Activated naive CD4-positive, alpha-beta T cell treated with anti-CD3 and anti-CD28 coated beads for 36 hours (primary cell): ENCODE results near the gene AAGAB. TPM values are rescaled to one million over a fixed set of nuclear protein-coding genes. Genes with fewer than 3 reads are reported as not detected.
"Not testable (repeated sequence)": the region's sequence is repeated elsewhere in the genome, so short reads cannot be mapped to it uniquely, and the experiment has no call there.

Experiments used
- CTCF ChIA-PET: fragments of 350-600 bp; sonication (Branson Sonifier 250); formaldehyde crosslinking; loops from one replicate; lab custom pipeline; 2021; ENCODE audit warnings: antibody characterized with exemption; lab: Charles Lee
- DNase-seq: peaks from one replicate; pipeline ENCODE4 v3.0.0-alpha.2; 2020
- H3K27ac Mint-ChIP-seq: one replicate; pipeline ENCODE4 v1.8.0; 2021; ENCODE audit warnings: mild to moderate bottlenecking, mixed read lengths
- H3K27me3 Mint-ChIP-seq: one replicate; pipeline ENCODE4 v1.8.0; 2021; ENCODE audit warnings: low read depth, mixed read lengths
- H3K36me3 Mint-ChIP-seq: one replicate; pipeline ENCODE4 v1.8.0; 2021; ENCODE audit warnings: low read depth, mixed read lengths
- H3K4me1 Mint-ChIP-seq: one replicate; pipeline ENCODE4 v1.8.0; 2021; ENCODE audit warnings: low read depth, mixed read lengths
- H3K4me3 Mint-ChIP-seq: one replicate; pipeline ENCODE4 v1.8.0; 2021; ENCODE audit warnings: mild to moderate bottlenecking, moderate library complexity, mixed read lengths
- H3K9me3 Mint-ChIP-seq: one replicate; pipeline ENCODE4 v1.8.0; 2021; ENCODE audit warnings: mixed read lengths
- intact Hi-C: fragments of 100-400 bp; cut with micrococcal nuclease; formaldehyde crosslinking; loops from one replicate; pipeline ENCODE4 v1.15.1; 2023
- total RNA-seq, 2 experiments: library from RNA; stranded (reverse); gene quantifications; one replicate each; pipeline ENCODE4 v1.2.3, GENCODE V29; 2021

AAGAB gene
- total RNA-seq, 2 experiments from 2014 or later, result 47.2 to 48.8 TPM

GRCh38 chr15:67274236-67274635 is 19.8 kb upstream of the AAGAB start:
- CTCF ChIA-PET, result no interaction called here
- DNase-seq, result no peak
- peaks cover 3% of the 10 kb centered on the region for H3K36me3 Mint-ChIP-seq
- no peaks in the 10 kb centered on the region for H3K27me3 Mint-ChIP-seq
- intact Hi-C loops, result no loop called here
- H3K9me3 Mint-ChIP-seq, result peaks cover 12% of the 10 kb centered on the region
- H3K4me1 Mint-ChIP-seq, result no peaks in the 10 kb centered on the region
- H3K27ac Mint-ChIP-seq, result no peak overlapping the region
- H3K4me3 Mint-ChIP-seq, result no peak overlapping the region

- H3K27ac Mint-ChIP-seq, result no peak overlapping the region
- H3K9me3 Mint-ChIP-seq, result no peaks in the 10 kb centered on the region
- CTCF ChIA-PET, result no interaction called here
- DNase-seq, result no peak
- intact Hi-C loops, result no loop called here
- H3K36me3 Mint-ChIP-seq, result no peaks in the 10 kb centered on the region
- no peak overlapping the region for H3K4me3 Mint-ChIP-seq
- no peaks in the 10 kb centered on the region for H3K27me3 Mint-ChIP-seq
- no peaks in the 10 kb centered on the region for H3K4me1 Mint-ChIP-seq
Measured at GRCh38 chr15:67267951-67268941, 13.8 kb upstream of the AAGAB start.

GRCh38 chr15:67267440-67267839 is 13.0 kb upstream of the AAGAB start:
- H3K27ac Mint-ChIP-seq, result no peak overlapping the region
- H3K9me3 Mint-ChIP-seq, result no peaks in the 10 kb centered on the region
- H3K36me3 Mint-ChIP-seq, result no peaks in the 10 kb centered on the region
- CTCF ChIA-PET, result no interaction called here
- intact Hi-C loops, result no loop called here
- DNase-seq, result no peak
- H3K4me1 Mint-ChIP-seq, result no peaks in the 10 kb centered on the region
- H3K27me3 Mint-ChIP-seq, result no peaks in the 10 kb centered on the region
- H3K4me3 Mint-ChIP-seq, result no peak overlapping the region

DNA sequence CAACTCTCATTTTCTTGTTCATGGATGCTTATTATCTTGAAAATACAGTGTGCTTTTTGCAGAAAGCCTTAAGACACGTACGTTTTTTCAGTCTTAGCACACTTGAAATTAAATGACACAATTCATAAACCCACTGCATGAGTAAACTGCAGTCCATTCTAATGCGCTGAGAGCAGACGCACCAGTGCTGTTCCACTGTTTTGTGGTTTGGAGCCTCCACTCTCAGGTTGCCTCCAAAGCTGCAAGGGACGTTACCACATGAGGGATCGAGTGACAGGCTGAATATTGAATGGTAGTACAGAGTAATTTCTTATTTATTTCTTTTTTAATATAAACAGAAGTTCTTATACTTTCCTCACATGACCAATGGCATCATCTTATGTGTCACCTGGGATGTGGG is 12.4 kb upstream of the AAGAB start:
- no peak overlapping the region for H3K27ac Mint-ChIP-seq
- H3K4me1 Mint-ChIP-seq, result no peaks in the 10 kb centered on the region
- H3K4me3 Mint-ChIP-seq, result no peak overlapping the region
- H3K9me3 Mint-ChIP-seq, result no peaks in the 10 kb centered on the region
- H3K27me3 Mint-ChIP-seq, result no peaks in the 10 kb centered on the region
- CTCF ChIA-PET, result no interaction called here
- intact Hi-C loops, result no loop called here
- no peaks in the 10 kb centered on the region for H3K36me3 Mint-ChIP-seq
- DNase-seq, result no peak

GRCh38 chr15:67259806-67260205 is 5.3 kb upstream of the AAGAB start:
- CTCF ChIA-PET, result interaction anchor here (0.6 to 1.5 kb wide), 3 partner anchors 20 to 356 kb away, joined by 3 to 6 read pairs (median 3); no protein-coding TSS in a partner anchor
- no peaks in the 10 kb centered on the region for H3K9me3 Mint-ChIP-seq
- H3K36me3 Mint-ChIP-seq, result no peaks in the 10 kb centered on the region
- no peaks in the 10 kb centered on the region for H3K27me3 Mint-ChIP-seq
- H3K27ac Mint-ChIP-seq, result no peak overlapping the region
- H3K4me3 Mint-ChIP-seq, result no peak overlapping the region
- intact Hi-C loops, result loop anchor here (10.0 kb wide), 1 partner anchor 795 kb away; the partner anchor contains the start of gene PIAS1
- peaks cover 9% of the 10 kb centered on the region for H3K4me1 Mint-ChIP-seq
- no peak for DNase-seq

DNA sequence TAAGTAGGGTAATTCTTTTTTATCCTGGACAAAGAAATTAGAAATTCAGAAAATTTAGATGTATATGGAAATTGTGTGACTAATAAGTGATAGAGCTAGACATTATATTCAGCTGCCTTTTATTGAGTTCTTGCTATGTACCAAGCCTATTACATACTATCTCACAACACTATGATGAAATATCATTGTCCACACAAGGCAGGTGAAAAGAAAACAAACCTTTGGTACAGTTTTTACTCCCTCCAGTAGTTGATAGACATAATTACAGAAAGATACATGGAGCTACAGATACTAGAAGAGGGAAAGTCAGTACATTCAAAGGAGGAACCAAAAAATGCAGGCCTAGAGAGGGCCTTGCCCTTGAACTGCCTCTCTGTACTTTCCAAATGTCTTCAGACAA is 4.9 kb upstream of the AAGAB start:
- Mint-ChIP-seq H3K4me1 (peaks cover 11% of the 10 kb centered on the region), H3K4me3 (no peak overlapping the region), H3K27me3 (no peaks in the 10 kb centered on the region), H3K9me3 (no peaks in the 10 kb centered on the region), H3K27ac (no peak overlapping the region), H3K36me3 (no peaks in the 10 kb centered on the region)
- CTCF ChIA-PET, result interaction anchor here (0.6 to 1.5 kb wide), 3 partner anchors 19 to 355 kb away, joined by 3 to 6 read pairs (median 3); no protein-coding TSS in a partner anchor
- intact Hi-C loops, result loop anchor here (10.0 kb wide), 1 partner anchor 795 kb away; the partner anchor contains the start of gene PIAS1
- no peak for DNase-seq

GRCh38 chr15:67258412-67258811 is 4.0 kb upstream of the AAGAB start:
- not testable (repeated sequence) for DNase-seq, H3K27me3 Mint-ChIP-seq, H3K27ac Mint-ChIP-seq, H3K4me3 Mint-ChIP-seq, H3K9me3 Mint-ChIP-seq, H3K36me3 Mint-ChIP-seq
- H3K4me1 Mint-ChIP-seq, result peaks cover 12% of the 10 kb centered on the region
- intact Hi-C loops, result loop anchor here (10.0 kb wide), 1 partner anchor 796 kb away; the partner anchor contains the start of gene PIAS1
- CTCF ChIA-PET, result interaction anchor here (0.6 to 1.5 kb wide), 3 partner anchors 18 to 312 kb away, joined by 3 to 6 read pairs (median 6); no protein-coding TSS in a partner anchor

GRCh38 chr15:67256051-67256450 is 1.6 kb upstream of the AAGAB start:
- CTCF ChIA-PET, result interaction anchor here (0.6 to 1.1 kb wide), 2 partner anchors 315 to 580 kb away, joined by 3 read pairs; no protein-coding TSS in a partner anchor
- Mint-ChIP-seq H3K27ac (no peak overlapping the region), H3K9me3 (no peaks in the 10 kb centered on the region), H3K4me3 (peak overlapping the region; percentile 50), H3K27me3 (no peaks in the 10 kb centered on the region), H3K36me3 (no peaks in the 10 kb centered on the region), H3K4me1 (peaks cover 28% of the 10 kb centered on the region)
- DNase-seq, result no peak
- intact Hi-C loops, result loop anchor here (10.0 kb wide), 1 partner anchor 799 kb away; the partner anchor contains the start of gene PIAS1

- H3K27ac Mint-ChIP-seq, result peak overlapping the region; percentile 96
- peak; percentile 25 for DNase-seq
- no peaks in the 10 kb centered on the region for H3K9me3 Mint-ChIP-seq
- H3K4me1 Mint-ChIP-seq, result peaks cover 39% of the 10 kb centered on the region
- peaks cover 4% of the 10 kb centered on the region for H3K36me3 Mint-ChIP-seq
- CTCF ChIA-PET, result interaction anchor here (0.5 kb wide), 1 partner anchor 284 kb away, joined by 4 read pairs; no protein-coding TSS in a partner anchor
- H3K27me3 Mint-ChIP-seq, result no peaks in the 10 kb centered on the region
- intact Hi-C loops, result loop anchor here (1.0 to 10.0 kb wide), 3 partner anchors 12 to 801 kb away; partner anchors contain the start of gene PIAS1
- peak overlapping the region; percentile 100 for H3K4me3 Mint-ChIP-seq
Measured at GRCh38 chr15:67253549-67254237, 768 bp downstream of the AAGAB start.

GRCh38 chr15:67253101-67253500 is 1.4 kb downstream of the AAGAB start:
- peak overlapping the region; percentile 96 for H3K27ac Mint-ChIP-seq
- no peaks in the 10 kb centered on the region for H3K9me3 Mint-ChIP-seq
- DNase-seq, result no peak
- intact Hi-C loops, result loop anchor here (10.0 kb wide), 1 partner anchor 802 kb away; the partner anchor contains the start of gene PIAS1
- peak overlapping the region; percentile 100 for H3K4me3 Mint-ChIP-seq
- H3K36me3 Mint-ChIP-seq, result peaks cover 6% of the 10 kb centered on the region
- no peaks in the 10 kb centered on the region for H3K27me3 Mint-ChIP-seq
- peaks cover 44% of the 10 kb centered on the region for H3K4me1 Mint-ChIP-seq
- CTCF ChIA-PET, result no interaction called here

- Mint-ChIP-seq H3K36me3 (peaks cover 20% of the 10 kb centered on the region), H3K4me3 (no peak overlapping the region), H3K4me1 (peaks cover 53% of the 10 kb centered on the region), H3K9me3 (peaks cover 1% of the 10 kb centered on the region), H3K27me3 (no peaks in the 10 kb centered on the region), H3K27ac (no peak overlapping the region)
- no peak for DNase-seq
- intact Hi-C loops, result loop anchor here (10.0 kb wide), 1 partner anchor 803 kb away; the partner anchor contains the start of gene PIAS1
- CTCF ChIA-PET, result interaction anchor here (0.8 kb wide), 1 partner anchor 53 kb away, joined by 3 read pairs; no protein-coding TSS in a partner anchor
Measured at GRCh38 chr15:67251318-67251717, 3.1 kb downstream of the AAGAB start.
